Retina (tissue), 1 donor: ENCODE data around the gene ESR2.
A peak's percentile ranks its signal among the peaks of the same experiment; 100 is the strongest.
"Not testable (repeated sequence)": the region's sequence is repeated elsewhere in the genome, so short reads cannot be mapped to it uniquely, and the experiment has no call there.

Experiments
- DNase-seq: peaks from one replicate; pipeline ENCODE4 v3.0.0-alpha.2; 2016

The ESR2 gene

DNA sequence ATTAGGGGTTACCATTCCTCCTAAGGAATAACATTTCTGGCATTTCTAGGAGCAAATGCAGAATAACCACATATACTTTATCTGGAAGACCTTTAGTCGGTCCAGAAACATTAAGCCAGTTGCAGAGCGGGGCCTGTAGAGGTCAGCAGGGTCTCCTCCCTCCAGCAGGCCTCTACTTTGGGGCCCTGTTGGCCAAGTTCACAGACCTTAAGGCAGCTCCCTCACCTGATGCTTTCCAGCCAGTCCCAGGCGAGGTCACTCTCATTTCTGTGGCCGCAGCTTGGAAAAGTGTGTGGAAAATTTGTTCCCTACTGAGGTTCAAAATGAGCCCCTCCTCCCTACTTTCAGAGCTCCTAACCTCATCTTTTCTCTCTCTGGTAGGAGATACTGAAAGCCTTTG, 74.1 kb downstream of the ESR2 start:
- no peak for DNase-seq

DNA sequence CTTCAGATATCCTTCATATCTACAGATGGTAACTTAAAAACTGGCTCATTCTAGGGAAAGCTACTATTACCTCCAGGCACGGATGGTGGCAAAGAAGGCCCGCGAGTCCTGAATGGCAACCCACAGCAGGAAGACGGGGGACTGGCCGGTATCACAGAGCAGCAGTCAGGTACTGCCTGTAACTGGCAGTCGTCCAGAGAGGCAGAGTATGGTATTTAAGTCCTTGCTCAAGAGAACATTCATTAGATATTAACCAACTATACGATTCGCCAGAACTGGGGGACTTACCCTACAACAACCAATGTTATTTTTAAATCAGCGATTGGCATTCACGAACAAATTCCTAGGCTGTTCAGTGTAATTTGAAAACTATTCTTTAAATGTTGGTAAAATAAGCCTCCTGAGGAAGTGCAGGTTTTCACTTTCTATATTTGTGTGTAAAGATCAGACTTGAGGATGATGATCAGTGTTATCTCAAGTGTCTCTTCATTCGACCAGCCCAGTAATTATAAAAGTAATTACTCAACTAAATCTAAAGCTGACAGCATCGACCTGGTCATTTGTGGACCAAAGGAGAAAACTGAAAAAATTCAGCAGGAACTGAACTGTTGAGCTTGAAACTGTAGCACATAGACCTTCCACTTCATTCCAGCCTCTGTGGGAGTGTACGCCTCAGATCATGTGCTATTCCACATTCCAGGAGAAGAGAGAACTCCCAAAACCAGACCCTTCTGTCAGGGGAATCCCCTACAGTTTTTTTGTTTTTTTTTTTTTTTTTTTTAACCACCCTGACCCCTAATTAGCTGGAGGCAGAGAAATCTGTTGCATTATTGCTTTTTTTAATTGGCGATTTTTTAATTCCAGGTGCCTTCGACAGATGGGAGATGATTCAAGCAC, 75.6 kb downstream of the ESR2 start:
- DNase-seq: no peak

DNA sequence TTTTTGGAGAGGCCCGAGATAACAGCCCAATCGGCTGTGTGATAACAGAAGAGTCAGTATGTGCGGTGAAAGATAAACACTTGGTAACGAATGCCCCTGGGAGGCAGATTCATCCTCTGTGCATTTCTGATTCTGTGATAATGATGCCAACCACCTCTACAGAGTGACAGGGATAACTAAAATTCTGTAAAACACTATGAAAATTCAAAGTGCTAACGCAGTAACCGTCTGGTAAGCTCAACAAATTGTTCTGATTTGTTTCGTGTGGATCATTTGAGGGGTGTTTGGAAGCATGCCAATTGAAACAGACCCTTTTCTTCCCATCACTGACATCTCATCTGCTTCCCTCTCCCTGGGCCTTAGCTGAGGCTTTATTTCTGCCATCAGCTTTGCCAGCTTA, 76.3 kb downstream of the ESR2 start:
- DNase-seq: no peak

DNA sequence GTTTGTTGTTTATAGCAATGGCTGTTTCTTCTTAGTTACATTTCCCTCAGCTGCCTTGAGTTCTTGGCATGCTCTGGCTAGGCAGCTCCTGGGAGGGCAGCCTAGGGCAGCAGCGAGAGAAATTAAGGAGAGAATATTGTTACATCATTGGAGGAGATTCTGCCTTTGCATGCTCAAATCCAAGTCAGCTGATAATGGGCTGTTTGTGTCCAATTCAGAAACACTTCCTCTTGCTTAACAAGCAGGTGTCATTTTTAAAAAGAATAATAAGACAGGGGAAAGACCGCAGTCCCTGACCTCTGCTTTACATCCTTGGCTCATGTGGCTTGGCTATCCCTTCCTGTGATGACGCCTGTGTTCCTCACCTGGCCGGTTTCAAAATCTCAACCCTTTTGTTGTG, 76.9 kb downstream of the ESR2 start:
- DNase-seq: no peak

DNA sequence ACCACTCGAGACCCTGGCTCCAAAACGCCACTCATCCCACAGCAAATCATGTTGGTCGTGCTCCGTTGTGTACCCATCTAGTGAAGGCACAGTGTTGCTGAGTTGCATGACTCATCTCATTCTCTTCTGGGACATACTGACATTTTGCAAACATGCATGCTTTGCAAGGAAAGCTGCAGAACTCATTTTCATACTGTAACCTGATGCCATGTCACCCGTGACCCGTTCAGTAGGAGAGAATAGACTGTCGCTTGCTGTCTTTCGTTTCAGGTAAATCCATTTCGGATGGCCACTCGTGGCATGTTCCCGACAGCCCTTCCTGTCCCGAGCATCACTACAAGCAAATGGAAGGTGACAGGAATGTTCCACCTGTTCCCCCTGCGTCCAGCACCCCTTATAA, 78.2 kb downstream of the ESR2 start:
- no peak for DNase-seq

DNA sequence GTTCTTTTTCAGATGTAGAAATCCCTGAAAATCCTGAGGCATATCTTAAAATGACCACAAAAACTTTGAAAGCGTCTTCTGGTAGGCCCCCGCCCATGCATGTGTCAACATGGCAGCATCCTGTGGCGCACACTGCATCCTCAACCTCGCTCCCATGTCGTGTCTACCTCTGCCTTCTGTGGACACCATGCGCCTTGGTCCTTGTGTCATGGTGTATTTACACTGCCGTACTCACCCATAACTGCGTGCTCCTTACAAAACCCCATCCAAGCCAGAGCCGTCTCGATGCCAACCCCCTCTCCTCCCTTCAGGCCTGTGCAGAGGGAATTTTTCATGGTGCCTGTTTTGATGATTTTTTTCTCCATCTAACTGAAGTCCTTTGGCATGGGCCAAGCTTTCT, 78.9 kb downstream of the ESR2 start:
- no peak for DNase-seq

DNA sequence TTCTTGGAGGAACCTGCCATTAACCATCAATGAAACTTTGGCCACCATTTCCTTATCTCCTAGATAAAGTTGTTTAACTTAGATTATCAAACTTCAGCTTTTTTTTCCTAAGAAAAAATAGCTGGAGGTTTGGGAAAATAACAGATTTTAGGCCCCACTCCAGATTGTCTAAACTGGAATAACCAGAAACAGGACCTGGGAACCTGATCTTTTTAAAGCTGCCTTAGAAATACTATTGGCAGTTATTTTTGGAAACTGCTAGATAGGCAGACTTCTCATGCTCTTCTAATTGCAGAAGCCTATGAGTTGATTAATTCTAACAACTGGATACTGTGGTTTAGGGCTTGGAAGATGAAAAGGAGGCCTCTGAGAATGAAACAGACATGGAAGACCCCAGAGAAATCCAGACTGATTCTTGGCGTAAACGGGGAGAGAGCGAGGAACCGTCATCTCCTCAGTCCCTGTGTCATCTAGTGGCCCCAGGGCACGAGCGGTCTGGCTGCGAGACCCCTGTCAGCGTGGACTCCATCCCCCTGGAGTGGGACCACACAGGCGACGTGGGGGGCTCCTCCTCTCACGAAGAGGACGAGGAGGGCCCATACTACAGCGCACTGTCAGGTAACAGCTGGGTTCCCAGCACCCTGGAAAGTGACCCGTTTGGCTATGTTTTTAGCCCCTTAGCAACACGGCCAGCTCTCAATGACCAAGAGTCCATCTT, 80.2 kb downstream of the ESR2 start:
- DNase-seq: no peak

DNA sequence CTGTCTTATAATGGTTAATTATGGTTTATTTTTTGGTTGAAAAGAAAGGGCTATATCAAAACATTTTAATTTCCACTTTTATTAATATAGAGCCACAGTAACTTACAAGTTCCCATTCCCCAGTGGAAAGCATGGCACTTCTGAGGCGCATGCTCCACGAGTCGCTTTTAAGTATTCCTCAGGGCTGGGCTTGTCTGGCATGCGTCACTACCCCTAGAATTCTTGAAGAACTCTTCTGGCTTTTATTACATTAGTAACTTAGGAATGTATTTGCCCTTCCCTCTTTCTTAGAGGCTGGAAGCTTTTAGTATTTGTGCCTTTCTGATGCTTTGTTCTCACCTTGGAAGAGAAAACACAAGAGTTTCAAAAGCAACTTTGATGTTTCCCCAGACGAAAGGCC, 81.1 kb downstream of the ESR2 start:
- no peak for DNase-seq

DNA sequence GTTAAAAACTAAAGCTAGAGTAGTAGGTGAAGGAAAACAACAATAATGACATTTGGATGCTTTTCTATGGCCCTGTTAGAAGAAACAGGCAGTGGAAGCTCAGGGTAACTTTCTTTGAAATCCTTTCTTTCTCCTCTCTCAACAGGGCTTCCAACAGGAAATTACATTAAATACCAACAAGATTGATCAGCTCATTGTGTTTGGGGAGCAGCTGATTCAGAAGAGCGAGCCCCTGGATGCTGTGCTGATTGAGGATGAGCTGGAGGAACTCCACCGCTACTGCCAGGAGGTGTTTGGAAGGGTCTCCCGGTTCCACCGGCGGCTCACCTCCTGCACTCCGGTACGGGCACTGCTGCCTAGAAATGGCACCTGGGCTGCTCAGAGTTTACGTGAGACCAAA, 81.5 kb downstream of the ESR2 start:
- no peak for DNase-seq

DNA sequence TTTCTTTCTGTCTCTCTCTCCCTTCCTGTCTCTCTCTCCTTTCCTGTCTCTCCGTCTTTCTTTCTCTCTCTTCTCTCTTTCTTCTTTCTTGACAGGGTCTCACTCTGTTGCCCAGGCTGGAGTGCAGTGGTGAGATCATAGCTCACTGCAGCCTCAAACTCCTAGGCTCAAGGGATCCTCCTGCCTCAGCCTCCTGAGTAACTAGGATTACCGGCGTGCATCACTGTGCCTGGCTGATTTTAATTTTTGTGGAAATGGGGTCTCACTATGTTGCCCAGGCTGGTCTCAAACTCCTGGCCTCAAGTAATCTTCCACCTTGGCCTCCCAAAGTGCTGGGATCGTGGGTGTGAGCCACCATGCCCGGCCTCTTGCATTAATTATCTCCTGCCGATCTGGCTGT, 83.3 kb downstream of the ESR2 start:
- not testable (repeated sequence) for DNase-seq

DNA sequence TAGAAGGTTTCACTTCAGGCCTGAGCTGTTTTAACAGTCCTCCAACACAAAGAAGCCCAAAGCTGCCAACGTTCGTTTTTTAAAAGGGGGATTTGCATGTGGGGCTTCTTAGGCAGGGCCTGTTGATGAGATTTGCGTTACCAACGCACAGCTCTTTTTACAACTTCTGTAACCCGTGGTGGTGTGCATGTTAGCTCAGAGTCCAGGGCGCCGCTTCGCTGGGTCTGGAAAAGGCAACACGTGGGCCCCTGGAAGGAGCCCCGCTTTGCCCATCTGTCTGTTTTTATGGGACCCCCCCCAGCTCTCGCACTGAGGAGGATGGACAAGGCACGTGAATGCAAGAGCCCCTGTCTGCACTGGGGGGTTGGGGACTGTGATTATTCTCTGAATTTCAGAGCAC, 84.0 kb downstream of the ESR2 start:
- DNase-seq: no peak

DNA sequence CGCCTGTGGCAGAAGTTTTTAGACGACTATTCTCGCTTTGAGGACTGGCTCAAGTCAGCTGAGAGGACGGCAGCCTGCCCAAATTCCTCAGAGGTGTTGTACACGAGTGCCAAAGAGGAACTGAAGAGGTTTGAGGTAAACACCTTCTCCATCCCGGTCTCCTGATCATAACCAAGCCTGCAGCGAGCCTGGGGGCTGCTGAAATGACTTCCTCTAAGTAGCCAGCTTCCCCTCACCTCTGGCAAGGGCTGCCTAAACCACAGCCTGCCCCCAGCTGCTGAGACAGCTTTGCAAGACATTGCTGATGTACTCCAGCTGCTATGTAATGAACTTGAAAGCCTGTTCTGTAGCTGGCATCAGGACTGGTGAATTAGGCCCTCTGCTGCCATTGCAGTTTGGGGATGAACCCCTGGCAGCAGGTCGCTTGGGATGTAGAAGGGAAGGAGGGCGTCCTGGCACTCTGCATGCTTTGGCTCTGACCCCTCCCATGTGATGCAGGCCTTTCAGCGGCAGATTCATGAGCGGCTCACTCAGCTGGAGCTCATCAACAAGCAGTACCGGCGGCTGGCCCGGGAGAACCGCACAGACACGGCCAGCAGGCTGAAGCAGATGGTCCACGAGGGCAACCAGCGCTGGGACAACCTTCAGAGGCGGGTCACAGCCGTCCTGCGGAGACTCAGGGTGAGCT, 84.6 kb downstream of the ESR2 start:
- no peak for DNase-seq

DNA sequence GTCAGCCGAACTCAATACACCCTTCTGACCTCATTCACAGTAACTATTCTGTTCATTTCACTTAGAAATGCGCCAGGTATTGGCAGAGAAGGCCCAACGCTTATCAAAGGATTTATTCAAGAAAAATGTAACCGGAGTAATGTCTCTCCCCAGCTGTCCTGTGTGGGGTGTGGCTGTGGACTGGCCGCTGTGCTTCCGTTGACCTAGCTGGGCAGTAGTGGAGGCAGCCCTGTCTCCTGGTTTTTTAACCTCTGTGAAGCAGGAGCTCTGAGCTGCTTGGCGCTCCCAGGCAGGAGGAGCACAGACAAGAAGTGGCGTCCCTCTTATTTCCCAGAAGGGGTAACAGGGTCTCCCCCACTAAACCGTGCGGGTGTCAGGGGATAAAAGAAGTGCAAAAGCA, 85.2 kb downstream of the ESR2 start:
- DNase-seq: no peak

DNA sequence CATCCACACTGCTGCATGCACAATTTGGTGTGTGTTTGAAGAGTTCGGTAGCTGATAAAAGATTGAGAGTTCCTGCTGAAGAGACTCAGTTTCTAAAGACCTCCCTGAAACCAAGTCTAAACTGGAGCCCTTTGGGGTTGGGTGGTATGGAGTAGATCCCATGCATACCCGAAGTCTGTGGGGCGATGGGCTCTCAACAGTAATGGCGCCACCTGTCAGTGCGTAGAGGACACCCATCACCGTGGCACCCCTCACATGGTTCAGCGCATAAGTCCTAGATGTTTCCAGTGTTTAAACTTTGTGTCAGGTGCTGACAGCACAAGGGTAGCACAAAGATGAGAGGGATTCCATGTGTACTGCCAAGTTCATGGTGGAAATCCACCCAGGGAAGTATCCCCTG, 85.9 kb downstream of the ESR2 start:
- DNase-seq: no peak

DNA sequence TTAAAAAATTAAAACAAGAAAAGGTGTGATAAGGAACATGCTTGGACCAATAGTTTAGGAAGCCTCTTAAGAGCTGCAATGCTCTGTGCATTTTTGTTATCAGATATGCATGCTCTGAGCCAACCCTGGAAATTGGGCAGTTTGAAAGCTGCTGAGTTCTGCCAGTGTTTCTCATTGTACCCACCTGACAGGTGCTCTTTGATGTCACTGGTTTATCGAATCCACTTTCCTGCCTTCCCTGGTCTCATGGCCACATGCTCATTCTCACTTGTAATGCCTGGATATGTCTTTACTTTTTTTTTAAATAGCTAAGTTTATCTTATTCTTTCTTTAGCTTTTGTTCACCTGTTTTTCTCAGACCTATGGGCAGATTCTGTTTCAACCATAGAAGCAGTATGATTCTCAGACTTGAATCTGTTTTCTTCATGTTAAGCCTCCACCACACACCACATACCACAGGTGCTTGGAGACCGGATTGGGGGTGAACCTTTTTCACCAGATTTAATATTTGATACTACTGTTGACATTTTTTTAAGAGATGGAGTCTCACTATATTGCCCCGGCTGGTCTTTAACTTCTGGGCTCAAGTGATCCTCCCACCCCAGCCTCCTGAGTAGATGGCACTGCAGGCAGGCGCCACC, 90.7 kb downstream of the ESR2 start:
- DNase-seq: no peak

DNA sequence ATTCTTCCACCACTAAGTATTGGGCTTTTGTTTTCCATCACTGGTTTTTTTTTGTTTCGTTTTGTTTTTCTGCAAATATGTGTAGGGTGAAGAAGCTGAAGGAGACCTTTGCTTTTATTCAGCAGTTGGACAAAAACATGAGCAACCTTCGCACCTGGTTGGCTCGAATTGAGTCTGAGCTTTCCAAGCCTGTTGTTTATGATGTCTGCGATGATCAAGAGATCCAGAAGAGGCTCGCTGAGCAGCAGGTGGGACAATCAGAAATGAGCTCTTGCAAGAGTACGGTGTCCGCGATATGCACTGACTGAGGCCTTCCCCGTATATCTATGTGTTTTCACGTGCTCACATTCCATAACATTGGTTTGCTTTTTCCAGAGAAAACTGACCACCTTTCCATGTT, 91.5 kb downstream of the ESR2 start:
- DNase-seq: no peak

DNA sequence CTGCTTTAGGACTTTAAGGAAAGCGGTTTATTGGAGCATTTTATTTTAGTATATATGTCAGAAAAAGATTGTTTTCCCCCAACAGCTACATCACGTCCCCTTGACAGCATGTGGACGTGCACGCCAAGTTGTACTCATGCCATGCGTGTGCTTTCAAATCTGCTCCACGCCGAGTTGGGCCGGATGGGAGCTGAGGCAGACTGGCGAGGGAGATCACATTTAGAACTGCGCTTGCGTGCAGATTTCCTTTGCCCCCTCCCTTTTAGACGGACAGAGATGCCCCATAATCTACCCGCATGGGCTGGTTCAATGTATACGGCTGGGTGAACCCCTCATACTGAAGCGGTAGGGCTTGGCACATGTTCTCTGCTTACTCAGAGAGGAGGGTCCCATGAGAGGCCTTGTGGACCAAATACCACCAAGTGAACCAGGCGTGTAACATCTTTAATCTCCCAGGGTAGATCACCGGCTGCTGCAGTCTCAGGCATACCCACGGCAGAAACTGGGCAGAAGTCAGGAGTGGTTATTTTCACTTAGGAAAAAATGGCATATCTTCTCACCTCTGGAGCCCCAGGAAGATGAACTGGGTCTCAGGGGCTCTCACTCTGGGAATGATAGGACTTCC, 92.1 kb downstream of the ESR2 start:
- DNase-seq: peak; percentile 59

DNA sequence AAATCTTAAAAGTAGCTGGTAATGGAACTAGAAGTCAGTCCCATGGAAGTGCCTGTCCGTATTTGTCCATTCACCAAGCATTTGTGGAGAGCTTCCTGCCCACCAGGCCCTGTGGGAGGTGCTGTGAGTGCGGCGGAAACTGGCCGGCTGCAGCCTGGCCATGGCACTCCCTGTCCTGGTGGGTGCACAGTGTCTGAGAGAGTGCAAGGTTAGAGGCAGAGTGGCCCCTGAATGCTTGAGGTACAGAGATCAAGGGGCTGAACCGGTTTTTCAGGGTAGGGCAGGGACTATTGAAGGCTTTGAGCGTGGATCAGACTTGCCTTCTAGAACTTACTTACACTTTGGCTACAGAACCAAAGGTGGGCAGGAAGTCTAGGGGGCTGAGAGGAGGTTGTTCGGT, 92.9 kb downstream of the ESR2 start:
- DNase-seq: peak; percentile 14

DNA sequence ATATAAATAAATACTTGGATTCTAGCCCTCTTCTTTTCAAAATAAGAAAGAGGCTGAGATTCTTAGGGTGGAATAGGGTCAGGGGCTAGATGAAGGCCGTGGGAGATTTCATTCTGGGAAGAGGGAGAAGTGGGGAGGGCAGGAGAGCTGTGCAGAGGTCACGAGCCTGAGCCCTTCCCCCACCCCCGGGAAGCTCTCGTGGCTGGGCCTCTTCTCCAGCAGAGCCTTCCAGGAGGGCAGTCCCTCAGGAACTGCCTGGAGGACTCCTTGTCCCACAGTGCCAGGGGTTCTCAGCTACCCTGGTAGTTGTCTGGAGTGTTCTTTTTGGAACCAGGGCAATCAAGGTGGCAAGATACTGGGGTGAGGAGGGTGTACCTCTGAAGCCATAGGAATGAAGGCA, 94.0 kb downstream of the ESR2 start:
- peak; percentile 17 for DNase-seq

DNA sequence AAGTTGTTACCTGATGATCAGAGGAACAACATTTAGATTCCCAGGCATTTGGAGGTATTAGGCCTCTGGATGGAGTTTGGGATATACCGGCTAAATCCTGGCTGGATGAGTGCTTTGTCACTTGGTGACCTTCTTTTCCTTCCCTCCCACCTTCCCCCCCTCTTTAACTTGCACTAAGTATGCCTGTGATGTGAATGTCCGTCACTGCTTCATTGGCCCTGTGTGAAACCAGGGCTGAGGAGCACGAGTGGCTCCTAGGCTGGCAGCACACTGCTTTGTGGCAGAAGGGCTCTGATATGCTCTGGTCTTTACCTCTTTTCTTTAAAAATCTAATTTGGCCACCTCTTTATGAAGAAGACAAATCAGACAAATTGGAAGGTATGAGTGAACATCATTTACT, 95.7 kb downstream of the ESR2 start:
- DNase-seq: no peak

DNA sequence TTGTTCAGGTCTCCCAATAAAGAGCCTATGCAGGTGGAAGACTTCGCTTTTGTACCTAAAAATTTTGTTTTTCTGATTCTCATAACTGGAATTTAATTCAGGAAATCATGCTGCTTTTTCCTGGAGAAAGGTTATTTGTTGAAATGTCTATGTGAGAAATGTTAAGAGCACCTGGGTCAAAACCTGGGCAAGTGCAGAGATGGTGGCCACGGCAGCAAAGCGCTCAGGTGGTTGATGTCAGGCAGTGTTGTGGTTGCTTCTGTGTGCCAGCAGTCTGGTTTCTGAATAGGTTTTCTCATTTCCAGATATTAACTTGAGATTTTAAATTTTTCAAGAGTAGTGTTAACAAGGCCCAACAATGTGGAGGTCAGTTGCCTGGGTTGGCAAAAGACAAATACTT, 96.2 kb downstream of the ESR2 start:
- DNase-seq: peak; percentile 8

DNA sequence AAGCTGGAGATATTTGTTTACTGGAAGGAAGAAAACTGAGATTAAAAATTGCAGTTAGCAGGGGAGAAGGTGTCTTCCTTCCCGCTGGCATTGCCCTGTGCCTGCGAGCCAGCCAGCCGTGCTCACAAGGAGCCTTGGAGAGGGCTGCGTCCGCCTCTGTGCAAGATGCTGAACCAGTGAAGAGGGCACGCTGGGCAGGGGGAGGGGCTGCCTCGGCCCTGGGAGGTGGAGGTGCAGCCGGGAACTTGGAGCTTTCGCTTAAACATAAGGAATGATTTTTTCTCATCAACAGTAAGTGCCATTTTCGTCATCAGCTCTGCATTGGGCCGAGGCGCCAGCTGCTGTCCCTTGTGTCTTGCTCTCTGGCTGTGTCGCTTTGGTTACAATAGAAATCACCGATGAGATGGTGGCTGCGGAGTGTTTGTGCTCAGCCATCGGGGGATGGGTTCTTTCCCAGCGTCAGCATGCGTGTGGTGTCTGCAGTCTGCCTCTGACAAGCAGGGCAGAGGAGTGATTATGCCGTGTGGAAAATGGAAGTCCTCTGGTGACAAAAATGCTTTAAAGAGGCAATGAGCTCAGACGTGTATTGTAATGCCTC, 97.3 kb downstream of the ESR2 start:
- peak; percentile 95 for DNase-seq
